ENCODE measurements around the gene EDC4. TPM values are rescaled to one million over a fixed set of nuclear protein-coding genes. Genes with fewer than 3 reads are reported as not detected.

EDC4 gene
- total and polyA plus RNA-seq, 9 of the 15 experiments (the other 6 are each of a cell fraction or from before 2014, with no cell fraction given) = 1.1 to 131 (median 74.0) TPM

- CTCF ChIA-PET (ENCODE audit: low intra/inter-chr PET ratio) = interaction anchor here (0.6 to 1.7 kb wide), 5 partner anchors 41 to 254 kb away, joined by 3 to 6 read pairs (median 4); partner anchors contain the start of gene NRN1L
- POLR2A ChIA-PET = interaction anchor here (0.7 to 1.0 kb wide), 3 partner anchors 10 to 32 kb away, joined by 3 read pairs; no protein-coding TSS in a partner anchor
- Histone ChIP-seq H3K9me1 (ENCODE audit: control insufficient read depth, insufficient read depth, low read length) (peaks cover 3% of the 10 kb centered on the region), H3K27ac (ENCODE audit: extremely low read depth, low read depth, low read length) (no peak overlapping the region), H3K27me3 (ENCODE audit: control insufficient read depth in 2 of 2, insufficient read depth in 2 of 2, low read length in 2 of 2) (no peaks in the 10 kb centered on the region), H3K79me2 (ENCODE audit: control insufficient read depth, insufficient read depth, low read length) (no peaks in the 10 kb centered on the region), H3K4me1 (replicated peaks in 1 of 2; ENCODE audit: control insufficient read depth in 2 of 2, insufficient read depth in 2 of 2, low read length in 2 of 2) (peaks cover 13 to 37% of the 10 kb centered on the region in 2 experiments), H3K36me3 (ENCODE audit: control insufficient read depth, insufficient read depth, low read length) (peaks cover 11% of the 10 kb centered on the region; the same call in 1 of the 3 replicates), H3K9ac (ENCODE audit: insufficient read depth in 1 of 2, low read depth in 2 of 2, low read length in 2 of 2) (peak overlapping the region in 1 of 2 experiments; percentile 15; a peak in 1 of 4 replicates), H2AFZ (ENCODE audit: low read depth, low read length) (no peak overlapping the region), H3K4me3 (no peak overlapping the region), H3K9me3 (replicated peaks; ENCODE audit: control insufficient read depth, insufficient read depth, low read depth, low read length) (no peaks in the 10 kb centered on the region), H3K4me2 (ENCODE audit: insufficient read depth, low read length) (no peak overlapping the region), H4K20me1 (replicated peaks; ENCODE audit: control insufficient read depth, insufficient read depth, low read length) (peaks cover 22% of the 10 kb centered on the region)
- TF ChIP-seq ZNF408 (CRISPR knock-in tag; IDR thresholded peaks at IDR 0.05; ENCODE audit: low read depth) (no peak), TFE3 (CRISPR knock-in tag; IDR thresholded peaks at IDR 0.05) (no peak), NFE2L1 (tag; IDR thresholded peaks at IDR 0.05; ENCODE audit: borderline replicate concordance, low read depth) (no peak), MEIS2 (IDR thresholded peaks at IDR 0.05; ENCODE audit: partially characterized antibody) (no peak), ZNF174 (CRISPR knock-in tag; IDR thresholded peaks at IDR 0.05) (no peak), LARP7 (IDR thresholded peaks at IDR 0.05) (no peak), ZBTB43 (CRISPR knock-in tag; IDR thresholded peaks at IDR 0.05) (no peak), CHD2 (IDR thresholded peaks at IDR 0.05; ENCODE audit: low read depth, low read length) (no peak), C11orf30 (IDR thresholded peaks at IDR 0.05; ENCODE audit: low read depth) (no peak), FIP1L1 (IDR thresholded peaks at IDR 0.05; ENCODE audit: low read depth, low read length, poor library complexity, severe bottlenecking) (no peak), COPS2 (conservative IDR thresholded peaks at IDR 0.05) (no peak), ZZZ3 (IDR thresholded peaks at IDR 0.05) (no peak)
- 51% methylated on average over 13 of the region's 13 CpGs for WGBS (ENCODE audit: insufficient coverage, low coverage, missing lambda C conversion rate)
- FAIRE-seq (no peak), ATAC-seq (no peak), DNase-seq (ENCODE audit: extremely low read depth in 1 of 4, low spot score in 3 of 4) (no peak)
- intact Hi-C loops (cut with micrococcal nuclease) = no loop called here
- in situ Hi-C loops (cut with MboI) = loop anchor here (5.0 to 10.0 kb wide), 3 partner anchors 109 to 401 kb away; partner anchors contain the start of genes C16orf86, ENKD1 and RIPOR1
- BruUV-seq (replicated peaks) = no TSS peak
These were observed 53.4 kb downstream of the EDC4 start for GRCh38 chr16:67926181-67926750.
